Epidermal melanocyte (primary cell): Measurements from ENCODE around the gene ZWINT.

ENCODE experiments used
- DNase-seq: peaks from one replicate; pipeline ENCODE4 v3.0.0; 2011; ENCODE audit warnings: low spot score; ENCODE audit not compliant: insufficient read length

ZWINT gene

GRCh38 chr10:56360967-56361612, at the start of gene ZWINT:
TSS of gene ZWINT (minus strand) at chr10:56361259. CDS start at chr10:56361236, 23 bp downstream.
- DNase-seq, result peak; percentile 74

- DNase-seq, result no peak
These were observed 22.7 kb upstream of the ZWINT start for GRCh38 chr10:56383806-56384205.

GRCh38 chr10:56370217-56371113, 9.4 kb upstream of the ZWINT start:
- DNase-seq, result no peak

- DNase-seq, result no peak
These were observed 484 bp downstream of the ZWINT start for GRCh38 chr10:56360583-56360966.

GRCh38 chr10:56359837-56360236, 1.2 kb downstream of the ZWINT start:
- DNase-seq, result no peak

- DNase-seq, result no peak
These were observed 4.0 kb downstream of the ZWINT start for GRCh38 chr10:56357018-56357417.

GRCh38 chr10:56351909-56352630, 9.0 kb downstream of the ZWINT start:
- DNase-seq, result no peak

GRCh38 chr10:56349611-56350010, 11.4 kb downstream of the ZWINT start:
- DNase-seq, result no peak

GRCh38 chr10:56348101-56348500, 13.0 kb downstream of the ZWINT start:
- DNase-seq, result no peak

GRCh38 chr10:56346845-56347415, 14.1 kb downstream of the ZWINT start:
- DNase-seq, result no peak

- DNase-seq, result no peak
These were observed 19.4 kb downstream of the ZWINT start for GRCh38 chr10:56341612-56342011.

- DNase-seq, result no peak
These were observed 31.1 kb downstream of the ZWINT start for GRCh38 chr10:56329961-56330360.

- no peak for DNase-seq
These were observed 33.9 kb downstream of the ZWINT start for GRCh38 chr10:56327118-56327517.

GRCh38 chr10:56319386-56319785, 41.7 kb downstream of the ZWINT start:
- DNase-seq, result no peak

GRCh38 chr10:56318816-56319215, 42.2 kb downstream of the ZWINT start:
- no peak for DNase-seq

GRCh38 chr10:56317603-56318002, 43.5 kb downstream of the ZWINT start:
- no peak for DNase-seq

- DNase-seq, result no peak
These were observed 44.5 kb downstream of the ZWINT start for GRCh38 chr10:56316603-56317002.
